ENCODE measurements around the gene TPST1.
"Not testable (repeated sequence)": the region's sequence is repeated elsewhere in the genome, so short reads cannot be mapped to it uniquely, and the experiment has no call there.

TPST1 gene

GRCh38 chr7:66395128-66395571 lies 190.0 kb downstream of the TPST1 start:
- DNase-seq, result not testable (repeated sequence)

GRCh38 chr7:66396052-66396451 lies 190.9 kb downstream of the TPST1 start:
- not testable (repeated sequence) for DNase-seq

- not testable (repeated sequence) for DNase-seq
Measured at GRCh38 chr7:66398841-66399240, 193.7 kb downstream of the TPST1 start.

- DNase-seq, result no peak
Measured at GRCh38 chr7:66399566-66399965, 194.4 kb downstream of the TPST1 start.

GRCh38 chr7:66400400-66400799 lies 195.3 kb downstream of the TPST1 start:
- no peak for DNase-seq

GRCh38 chr7:66401126-66401525 lies 196.0 kb downstream of the TPST1 start:
- DNase-seq, result not testable (repeated sequence)

- DNase-seq, result not testable (repeated sequence)
Measured at GRCh38 chr7:66401932-66402331, 196.8 kb downstream of the TPST1 start.

- DNase-seq, result no peak
Measured at GRCh38 chr7:66403564-66403963, 198.4 kb downstream of the TPST1 start.

- DNase-seq, result no peak
Measured at GRCh38 chr7:66409493-66409892, 204.4 kb downstream of the TPST1 start.
